Activated T-cell treated with anti-CD3 and anti-CD28 coated beads, Interleukin-2, amount 50 U/mL, for 24 hours (primary cell): ENCODE data around the gene ADORA1.

ENCODE experiments used
- DNase-seq: peaks from one replicate; pipeline ENCODE4 v3.0.0-alpha.2; 2020
- H3K27ac Mint-ChIP-seq: 2 replicates; pipeline ENCODE4 v1.8.0; 2020; ENCODE audit warnings: mild to moderate bottlenecking, mixed read lengths
- H3K27me3 Mint-ChIP-seq: 2 replicates; pipeline ENCODE4 v1.8.0; 2020; ENCODE audit warnings: mixed read lengths
- H3K36me3 Mint-ChIP-seq: 2 replicates; pipeline ENCODE4 v1.8.0; 2020; ENCODE audit warnings: low read depth, mixed read lengths
- H3K4me1 Mint-ChIP-seq: 2 replicates; pipeline ENCODE4 v1.8.0; 2020; ENCODE audit warnings: low read depth, mixed read lengths
- H3K4me3 Mint-ChIP-seq: 2 replicates; pipeline ENCODE4 v1.8.0; 2020; ENCODE audit warnings: mild to moderate bottlenecking, moderate library complexity, mixed read lengths
- H3K9me3 Mint-ChIP-seq: 2 replicates; pipeline ENCODE4 v1.8.0; 2020; ENCODE audit warnings: mixed read lengths

Gene ADORA1

DNA sequence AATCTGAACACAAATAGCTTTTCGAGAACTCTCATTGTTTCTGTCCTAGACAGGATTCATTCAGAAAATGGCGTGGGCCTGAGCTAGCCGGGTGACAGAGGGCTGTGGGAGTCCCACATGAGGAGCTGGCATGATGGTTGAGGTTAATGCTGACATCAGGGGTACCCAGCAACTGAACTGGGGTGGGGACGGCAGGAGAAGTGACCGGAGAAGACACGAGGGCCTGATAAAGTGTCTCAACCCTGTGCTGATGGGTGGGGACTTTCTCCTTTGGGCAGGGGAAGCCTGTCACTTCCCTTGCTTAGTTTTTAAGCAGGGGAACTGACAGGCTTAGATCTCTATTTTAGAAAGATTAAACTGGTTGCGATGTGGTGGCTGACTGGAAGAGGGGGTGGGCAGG, 87.3 kb downstream of the ADORA1 start:
- no peak for DNase-seq
- Mint-ChIP-seq H3K4me1 (no peaks in the 10 kb centered on the region), H3K27ac (no peak overlapping the region), H3K27me3 (peaks cover 13% of the 10 kb centered on the region), H3K4me3 (no peak overlapping the region), H3K36me3 (no peaks in the 10 kb centered on the region), H3K9me3 (no peaks in the 10 kb centered on the region)

GRCh38 chr1:203215573-203215972, 88.0 kb downstream of the ADORA1 start:
- Mint-ChIP-seq H3K9me3 (no peaks in the 10 kb centered on the region), H3K36me3 (no peaks in the 10 kb centered on the region), H3K27me3 (peaks cover 13% of the 10 kb centered on the region), H3K4me3 (no peak overlapping the region), H3K4me1 (no peaks in the 10 kb centered on the region), H3K27ac (no peak overlapping the region)
- DNase-seq = no peak

- no peaks in the 10 kb centered on the region for H3K36me3 Mint-ChIP-seq
- H3K4me1 Mint-ChIP-seq = no peaks in the 10 kb centered on the region
- peaks cover 13% of the 10 kb centered on the region for H3K27me3 Mint-ChIP-seq
- peak; percentile 62 for DNase-seq
- no peaks in the 10 kb centered on the region for H3K9me3 Mint-ChIP-seq
- no peak overlapping the region for H3K27ac Mint-ChIP-seq
- H3K4me3 Mint-ChIP-seq = no peak overlapping the region
These were observed 89.0 kb downstream of the ADORA1 start for GRCh38 chr1:203216274-203217138.
